ENCODE results near the gene GPRASP1. TPM values are rescaled to one million over a fixed set of nuclear protein-coding genes. Genes with fewer than 3 reads are reported as not detected.
A peak's percentile ranks its signal among the peaks of the same experiment; 100 is the strongest.
"Not testable (repeated sequence)": the region's sequence is repeated elsewhere in the genome, so short reads cannot be mapped to it uniquely, and the experiment has no call there.

Gene GPRASP1
- total and polyA plus RNA-seq, 2 donors (not counting 1 experiment from before 2014, with no cell fraction given) = 1.6 to 5.8 TPM

GRCh38 chrX:102672856-102673255 lies 21.6 kb downstream of the GPRASP1 start:
- Histone ChIP-seq H2AFZ (ENCODE audit: low read length) (no peak overlapping the region), H3K36me3 (ENCODE audit: control insufficient read depth, insufficient read depth, low read length) (no peaks in the 10 kb centered on the region), H3K4me1 (ENCODE audit: control insufficient read depth, extremely low read depth, insufficient read depth, low read length) (no peaks in the 10 kb centered on the region), H3K27ac (ENCODE audit: insufficient read depth, low read length) (no peak overlapping the region), H3K79me2 (ENCODE audit: control insufficient read depth, insufficient read depth, low read length) (no peaks in the 10 kb centered on the region), H3K4me3 (replicated peaks in 1 of 4; ENCODE audit: control extremely low read depth in 1 of 4, insufficient read depth in 1 of 4, low read depth in 3 of 4, low read length in 4 of 4) (no peak overlapping the region), H4K20me1 (ENCODE audit: control insufficient read depth, extremely low read depth, insufficient read depth, low read length) (no peaks in the 10 kb centered on the region), H3K27me3 (ENCODE audit: control insufficient read depth, insufficient read depth, low read length) (no peaks in the 10 kb centered on the region), H3K4me2 (ENCODE audit: extremely low read depth, insufficient read depth, low read length) (no peak overlapping the region), H3K9me3 (ENCODE audit: control insufficient read depth, insufficient read depth, low read depth, low read length) (no peaks in the 10 kb centered on the region), H3K9ac (ENCODE audit: insufficient read depth, low read length) (no peak overlapping the region)
- TF ChIP-seq EZH2 (IDR thresholded peaks at IDR 0.05; ENCODE audit: low read length, missing control alignments) (no peak), CTCF (conservative IDR thresholded peaks at IDR 0.05 in 1 of 2, IDR thresholded peaks at IDR 0.05 in 1 of 2; ENCODE audit: low read depth in 1 of 2, low read length in 2 of 2) (no peak)
- DNase-seq (ENCODE audit: low read depth in 2 of 2) = peak; percentile 3 to 77

- not testable (repeated sequence) for H3K4me2 ChIP-seq (ENCODE audit: extremely low read depth, insufficient read depth, low read length); H3K9ac ChIP-seq (ENCODE audit: insufficient read depth, low read length); H3K4me3 ChIP-seq (replicated peaks in 1 of 4; ENCODE audit: control extremely low read depth in 1 of 4, insufficient read depth in 1 of 4, low read depth in 3 of 4, low read length in 4 of 4); H3K79me2 ChIP-seq (ENCODE audit: control insufficient read depth, insufficient read depth, low read length); H3K27ac ChIP-seq (ENCODE audit: insufficient read depth, low read length); H4K20me1 ChIP-seq (ENCODE audit: control insufficient read depth, extremely low read depth, insufficient read depth, low read length); H2AFZ ChIP-seq (ENCODE audit: low read length); H3K36me3 ChIP-seq (ENCODE audit: control insufficient read depth, insufficient read depth, low read length); H3K27me3 ChIP-seq (ENCODE audit: control insufficient read depth, insufficient read depth, low read length); H3K4me1 ChIP-seq (ENCODE audit: control insufficient read depth, extremely low read depth, insufficient read depth, low read length); H3K9me3 ChIP-seq (ENCODE audit: control insufficient read depth, insufficient read depth, low read depth, low read length); DNase-seq (ENCODE audit: low read depth in 2 of 2)
These were observed 26.2 kb downstream of the GPRASP1 start for GRCh38 chrX:102677479-102677878.

- Histone ChIP-seq H2AFZ (ENCODE audit: low read length) (no peak overlapping the region), H3K36me3 (ENCODE audit: control insufficient read depth, insufficient read depth, low read length) (no peaks in the 10 kb centered on the region), H3K4me2 (ENCODE audit: extremely low read depth, insufficient read depth, low read length) (no peak overlapping the region), H3K27ac (ENCODE audit: insufficient read depth, low read length) (no peak overlapping the region), H3K27me3 (ENCODE audit: control insufficient read depth, insufficient read depth, low read length) (no peaks in the 10 kb centered on the region), H3K79me2 (ENCODE audit: control insufficient read depth, insufficient read depth, low read length) (no peaks in the 10 kb centered on the region), H4K20me1 (ENCODE audit: control insufficient read depth, extremely low read depth, insufficient read depth, low read length) (no peaks in the 10 kb centered on the region), H3K9ac (ENCODE audit: insufficient read depth, low read length) (no peak overlapping the region), H3K4me1 (ENCODE audit: control insufficient read depth, extremely low read depth, insufficient read depth, low read length) (no peaks in the 10 kb centered on the region), H3K9me3 (ENCODE audit: control insufficient read depth, insufficient read depth, low read depth, low read length) (no peaks in the 10 kb centered on the region), H3K4me3 (replicated peaks in 1 of 4; ENCODE audit: control extremely low read depth in 1 of 4, insufficient read depth in 1 of 4, low read depth in 3 of 4, low read length in 4 of 4) (no peak overlapping the region)
- no peak for TF ChIP-seq EZH2 (IDR thresholded peaks at IDR 0.05; ENCODE audit: low read length, missing control alignments)
- TF ChIP-seq CTCF (conservative IDR thresholded peaks at IDR 0.05 in 1 of 2, IDR thresholded peaks at IDR 0.05 in 1 of 2; ENCODE audit: low read depth in 1 of 2, low read length in 2 of 2) = no peak
- no peak for DNase-seq (ENCODE audit: low read depth in 2 of 2)
These were observed 33.7 kb downstream of the GPRASP1 start for GRCh38 chrX:102684772-102685520.

Data from fibroblast of lung (primary cell).